Ovary (tissue), 9 donors: ENCODE results near the gene STAT3. TPM values are rescaled to one million over a fixed set of nuclear protein-coding genes. Genes with fewer than 3 reads are reported as not detected.
A peak's percentile ranks its signal among the peaks of the same experiment; 100 is the strongest.

Experiments
- DNase-seq, 5 donors: peaks; one replicate each; pipeline ENCODE4 v3.0.0-alpha.2; 2019 to 2020
- H3K27ac ChIP-seq, 2 donors: fragments of 200-600 bp; one replicate each; pipeline versions ENCODE4 v1.5.1 to v1.8.0; 2019 to 2022
- H3K27me3 ChIP-seq: fragments of 200-600 bp; one replicate; pipeline ENCODE4 v1.8.0; 2022
- H3K36me3 ChIP-seq: fragments of 200-600 bp; sonication (generic); one replicate; pipeline ENCODE4 v1.5.1; 2019
- H3K4me1 ChIP-seq: one replicate; pipeline ENCODE4 v1.8.1; 2013; ENCODE audit warnings: mild to moderate bottlenecking, moderate library complexity; ENCODE audit not compliant: insufficient read depth
- H3K4me3 ChIP-seq: fragments of 200-600 bp; sonication (generic); one replicate; pipeline ENCODE4 v1.5.1; 2017
- H3K9me3 ChIP-seq, 2 donors: fragments of 200-600 bp in 1 of 2; sonication (generic) in 1 of 2; one replicate each; pipeline versions ENCODE4 v1.5.1 to v1.8.1; 2013 to 2019; ENCODE audit warnings: mild to moderate bottlenecking in 1 of 2, moderate library complexity in 1 of 2
- EP300 ChIP-seq: sonication (generic); formaldehyde crosslinking; IDR thresholded peaks from one replicate; pipeline ENCODE4 v1.6.1; 2017; ENCODE audit warnings: antibody characterized with exemption
- POLR2A ChIP-seq: fragments of 450-650 bp; IDR thresholded peaks from one replicate; pipeline ENCODE4 v1.6.1; 2017; ENCODE audit warnings: antibody characterized with exemption, mild to moderate bottlenecking, moderate library complexity
- WGBS, 3 donors: extraction: QIAGEN DNeasy Blood & Tissue Kit in 1 of 3; methylation state at CpG; one replicate each; pipeline versions ENCODE4 v1.1.5 to v1.1.7; 2013 to 2017; 5-methylcytosine and 5-hydroxymethylcytosine counted together
- intact Hi-C, 4 donors: fragments of 100-400 bp; cut with DNase I; formaldehyde crosslinking; loops; one replicate each; pipeline versions ENCODE4 v1.11.0 to v1.15.1; 2022 to 2023
- polyA plus RNA-seq, 2 donors: library from polyadenylated mRNA; stranded (reverse); fragments of 200-250 nt in 1 of 2; fragments of 350-450 nt in 1 of 2; fragmentation: Illumina TruSeq in 1 of 2; extraction: RNeasy Lipid Tissue Mini Kit (QIAGEN cat#74804) in 1 of 2; gene quantifications; one replicate each; pipeline ENCODE4 v1.2.3, GENCODE V29; 2013 to 2014
- total RNA-seq, 7 donors: library from RNA; depleted of rRNA in 2 of 7; stranded (reverse); fragments of >200 nt in 2 of 7; fragmentation: NEBNext Ultra II Directional in 3 of 7; extraction: Animal tissue kit (Norgen Biotek cat#: 25700) in 3 of 7; gene quantifications; one replicate each; pipeline versions ENCODE4 v1.1.0 to v1.2.4, GENCODE V29; 2016 to 2023
- TF ChIP-seq, protein P1 (sequence below), 3 donors: fragments of 450-650 bp in 2 of 3; fragments of 200-600 bp in 1 of 3; IDR thresholded peaks; one replicate each; pipeline versions ENCODE4 v1.5.1 to v1.8.0; 2016 to 2022; ENCODE audit warnings: antibody characterized with exemption in 3 of 3, mild to moderate bottlenecking in 1 of 3
- donor health status: DM: no; HTN: no; CAD: no; lungs with moderate emphysema.
- donor health status: DM: no; HTN: no; CAD: no.
- donor health status: Bipolar disorder and iron deficiency.
- donor health status: DM: yes; HTN: yes; CAD: no.
- donor health status: DM: no; HTN: no; CAD: no.
- donor health status: DM: yes; HTN: yes; CAD: no.

STAT3 gene
- total and polyA plus RNA-seq, 9 donors = 58.3 to 301 (median 192) TPM

DNA sequence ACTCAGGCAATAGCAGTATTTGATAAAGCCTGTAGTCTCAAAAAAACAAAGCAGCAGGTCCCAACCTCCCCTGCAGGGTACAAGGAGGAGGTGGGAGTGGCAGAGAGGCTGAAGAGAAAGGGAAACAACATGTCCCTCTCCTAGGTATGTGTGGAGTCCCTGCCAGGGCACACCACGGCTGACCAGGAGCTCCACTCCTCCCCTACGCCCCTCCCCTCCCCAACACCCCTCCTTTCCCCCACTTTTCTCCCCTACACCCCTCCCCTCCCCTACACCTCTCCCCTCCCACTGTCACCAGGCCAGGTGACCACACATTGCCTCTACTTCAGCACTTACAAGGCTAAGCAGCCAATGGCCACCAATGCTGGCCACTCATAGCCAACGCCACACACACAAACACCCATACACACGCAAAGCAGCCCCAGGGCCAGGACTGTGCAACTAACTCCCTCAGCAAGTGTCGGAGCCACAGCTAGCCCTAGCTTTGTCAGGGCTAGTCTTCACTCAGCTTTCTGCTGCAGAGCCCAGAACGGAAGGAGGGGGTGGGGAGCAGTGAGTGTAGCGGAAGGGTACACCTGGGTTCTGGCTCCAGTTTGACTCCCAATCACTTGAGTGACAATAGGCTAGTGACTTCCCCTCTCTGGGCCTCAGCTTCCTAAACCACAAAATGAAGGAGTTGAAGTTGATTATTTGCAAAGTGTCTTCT lies 26.6 kb upstream of the STAT3 start:
- intact Hi-C loops = no loop called here
- H3K27me3 ChIP-seq = no peaks in the 10 kb centered on the region
- H3K9me3 ChIP-seq = no peaks in the 10 kb centered on the region
- H3K4me1 ChIP-seq = peaks cover 23% of the 10 kb centered on the region
- no peak overlapping the region for H3K4me3 ChIP-seq
- H3K27ac ChIP-seq = peak overlapping the region in 1 of 2 donors; percentile 15
- WGBS, 3 donors = 67 to 79% (median 72%) methylated on average over 7 of the region's 7 CpGs
- TF ChIP-seq EP300 = no peak
- H3K36me3 ChIP-seq = no peaks in the 10 kb centered on the region
- DNase-seq = no peak

GRCh38 chr17:42413464-42414040 lies 25.3 kb upstream of the STAT3 start:
- Histone ChIP-seq H3K4me3 (no peak overlapping the region), H3K27ac (no peak overlapping the region), H3K4me1 (peaks cover 34% of the 10 kb centered on the region), H3K36me3 (no peaks in the 10 kb centered on the region), H3K27me3 (no peaks in the 10 kb centered on the region), H3K9me3 (no peaks in the 10 kb centered on the region)
- intact Hi-C loops = no loop called here
- TF ChIP-seq, protein P1, sequence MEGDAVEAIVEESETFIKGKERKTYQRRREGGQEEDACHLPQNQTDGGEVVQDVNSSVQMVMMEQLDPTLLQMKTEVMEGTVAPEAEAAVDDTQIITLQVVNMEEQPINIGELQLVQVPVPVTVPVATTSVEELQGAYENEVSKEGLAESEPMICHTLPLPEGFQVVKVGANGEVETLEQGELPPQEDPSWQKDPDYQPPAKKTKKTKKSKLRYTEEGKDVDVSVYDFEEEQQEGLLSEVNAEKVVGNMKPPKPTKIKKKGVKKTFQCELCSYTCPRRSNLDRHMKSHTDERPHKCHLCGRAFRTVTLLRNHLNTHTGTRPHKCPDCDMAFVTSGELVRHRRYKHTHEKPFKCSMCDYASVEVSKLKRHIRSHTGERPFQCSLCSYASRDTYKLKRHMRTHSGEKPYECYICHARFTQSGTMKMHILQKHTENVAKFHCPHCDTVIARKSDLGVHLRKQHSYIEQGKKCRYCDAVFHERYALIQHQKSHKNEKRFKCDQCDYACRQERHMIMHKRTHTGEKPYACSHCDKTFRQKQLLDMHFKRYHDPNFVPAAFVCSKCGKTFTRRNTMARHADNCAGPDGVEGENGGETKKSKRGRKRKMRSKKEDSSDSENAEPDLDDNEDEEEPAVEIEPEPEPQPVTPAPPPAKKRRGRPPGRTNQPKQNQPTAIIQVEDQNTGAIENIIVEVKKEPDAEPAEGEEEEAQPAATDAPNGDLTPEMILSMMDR (IDR thresholded peaks at IDR 0.05) = no peak
- WGBS, 3 donors = 63 to 71% (median 70%) methylated on average over 3 of the region's 3 CpGs
- DNase-seq = no peak

GRCh38 chr17:42411905-42412679 lies 23.9 kb upstream of the STAT3 start:
- intact Hi-C loops = no loop called here
- H3K27ac ChIP-seq = peak overlapping the region; percentile 6 to 75
- TF ChIP-seq POLR2A (no peak), EP300 (no peak)
- TF ChIP-seq, protein P1 (IDR thresholded peaks at IDR 0.05) = no peak
- H3K9me3 ChIP-seq = no peaks in the 10 kb centered on the region
- no peaks in the 10 kb centered on the region for H3K27me3 ChIP-seq
- WGBS, 3 donors = 63 to 66% (median 65%) methylated on average over 11 of the region's 11 CpGs
- no peak overlapping the region for H3K4me3 ChIP-seq
- peaks cover 44% of the 10 kb centered on the region for H3K4me1 ChIP-seq
- H3K36me3 ChIP-seq = no peaks in the 10 kb centered on the region
- DNase-seq = no peak

DNA sequence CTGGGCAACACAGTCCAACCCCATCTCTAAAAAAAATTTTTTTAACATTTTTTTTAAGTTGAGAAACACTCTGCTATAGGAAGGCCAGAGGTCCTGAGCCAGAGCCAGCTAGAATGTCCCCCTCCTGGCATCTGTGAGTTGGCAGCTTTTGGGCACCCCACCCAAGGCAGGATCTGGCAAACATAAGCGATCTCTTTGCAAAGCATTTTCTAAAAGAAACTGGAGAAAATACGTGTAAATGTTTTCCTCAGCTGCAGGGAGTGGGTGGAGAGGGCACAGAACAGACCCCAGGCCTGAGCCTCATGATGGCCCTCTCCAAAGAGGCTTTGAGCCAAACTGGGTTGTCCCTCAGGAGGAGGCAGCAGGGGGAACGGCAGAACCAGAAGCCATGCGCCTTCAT lies 23.1 kb upstream of the STAT3 start:
- peak overlapping the region in 1 of 2 donors; percentile 75 for H3K27ac ChIP-seq
- DNase-seq = no peak
- intact Hi-C loops = no loop called here
- no peaks in the 10 kb centered on the region for H3K9me3 ChIP-seq
- no peak overlapping the region for H3K4me3 ChIP-seq
- peaks cover 45% of the 10 kb centered on the region for H3K4me1 ChIP-seq
- H3K27me3 ChIP-seq = no peaks in the 10 kb centered on the region
- WGBS, 3 donors = 22 to 25% (median 23%) methylated on average over 4 of the region's 4 CpGs
- TF ChIP-seq EP300 (no peak), POLR2A (no peak)
- TF ChIP-seq, protein P1 (IDR thresholded peaks at IDR 0.05) = no peak
- no peaks in the 10 kb centered on the region for H3K36me3 ChIP-seq

DNA sequence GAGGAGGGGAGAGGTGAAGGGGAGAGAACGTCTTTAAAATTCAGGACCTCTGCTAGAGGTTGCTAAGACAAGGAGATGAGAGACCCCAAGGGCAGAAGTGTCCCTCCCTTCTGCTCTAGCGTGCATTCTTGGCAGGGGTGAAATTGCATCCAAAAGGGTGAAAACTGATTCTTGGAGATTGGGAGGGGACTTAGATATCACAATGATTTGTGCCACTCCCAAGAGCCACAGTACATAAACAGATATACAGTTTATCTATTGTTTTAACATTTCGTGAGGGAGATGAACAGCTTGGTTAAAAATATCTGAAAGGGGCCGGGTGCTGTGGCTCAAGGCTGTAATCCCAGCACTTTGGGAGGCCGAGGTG lies 22.1 kb upstream of the STAT3 start:
- intact Hi-C loops = no loop called here
- H3K4me1 ChIP-seq = peaks cover 45% of the 10 kb centered on the region
- no peaks in the 10 kb centered on the region for H3K36me3 ChIP-seq
- no peak for DNase-seq
- no peaks in the 10 kb centered on the region for H3K27me3 ChIP-seq
- no peaks in the 10 kb centered on the region for H3K9me3 ChIP-seq
- H3K27ac ChIP-seq = peak overlapping the region; percentile 4 to 75
- WGBS, 3 donors = 23 to 26% (median 26%) methylated on average over 5 of the region's 5 CpGs
- no peak overlapping the region for H3K4me3 ChIP-seq
- no peak for TF ChIP-seq POLR2A
- TF ChIP-seq, protein P1 (IDR thresholded peaks at IDR 0.05) = no peak
- no peak for TF ChIP-seq EP300
